HEK293 (cell line): Measurements from ENCODE around the gene SUPT5H.

Experiments
- BCL6B ChIP-seq: fragments of 450-650 bp; formaldehyde crosslinking; IDR thresholded peaks from 2 replicates; pipeline ENCODE4 v1.5.1; 2017; ENCODE audit warnings: missing biosample characterization, missing genetic modification characterization
- CTCF ChIP-seq: fragments of 450-650 bp; formaldehyde crosslinking; IDR thresholded peaks from 2 replicates; pipeline ENCODE4 v1.5.1; 2016; ENCODE audit warnings: missing biosample characterization, missing genetic modification characterization
- ZBTB1 ChIP-seq: fragments of 450-650 bp; formaldehyde crosslinking; IDR thresholded peaks from 2 replicates; pipeline ENCODE4 v1.5.1; 2016; ENCODE audit warnings: missing biosample characterization, missing genetic modification characterization
- TF ChIP-seq, protein P1 (sequence below): fragments of 450-650 bp; formaldehyde crosslinking; IDR thresholded peaks from 2 replicates; pipeline ENCODE4 v1.5.1; 2016; ENCODE audit warnings: missing biosample characterization, missing genetic modification characterization
- TF ChIP-seq, protein P2 (sequence below): fragments of 450-650 bp; formaldehyde crosslinking; IDR thresholded peaks from 2 replicates; pipeline ENCODE4 v1.5.1; 2017; ENCODE audit warnings: missing biosample characterization, missing genetic modification characterization

- TF ChIP-seq CTCF (no peak), BCL6B (tag by site-specific recombination) (no peak), ZBTB1 (tag by site-specific recombination) (no peak)
- TF ChIP-seq, protein P1, sequence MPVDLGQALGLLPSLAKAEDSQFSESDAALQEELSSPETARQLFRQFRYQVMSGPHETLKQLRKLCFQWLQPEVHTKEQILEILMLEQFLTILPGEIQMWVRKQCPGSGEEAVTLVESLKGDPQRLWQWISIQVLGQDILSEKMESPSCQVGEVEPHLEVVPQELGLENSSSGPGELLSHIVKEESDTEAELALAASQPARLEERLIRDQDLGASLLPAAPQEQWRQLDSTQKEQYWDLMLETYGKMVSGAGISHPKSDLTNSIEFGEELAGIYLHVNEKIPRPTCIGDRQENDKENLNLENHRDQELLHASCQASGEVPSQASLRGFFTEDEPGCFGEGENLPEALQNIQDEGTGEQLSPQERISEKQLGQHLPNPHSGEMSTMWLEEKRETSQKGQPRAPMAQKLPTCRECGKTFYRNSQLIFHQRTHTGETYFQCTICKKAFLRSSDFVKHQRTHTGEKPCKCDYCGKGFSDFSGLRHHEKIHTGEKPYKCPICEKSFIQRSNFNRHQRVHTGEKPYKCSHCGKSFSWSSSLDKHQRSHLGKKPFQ (tag by site-specific recombination), result no peak
- TF ChIP-seq, protein P2, sequence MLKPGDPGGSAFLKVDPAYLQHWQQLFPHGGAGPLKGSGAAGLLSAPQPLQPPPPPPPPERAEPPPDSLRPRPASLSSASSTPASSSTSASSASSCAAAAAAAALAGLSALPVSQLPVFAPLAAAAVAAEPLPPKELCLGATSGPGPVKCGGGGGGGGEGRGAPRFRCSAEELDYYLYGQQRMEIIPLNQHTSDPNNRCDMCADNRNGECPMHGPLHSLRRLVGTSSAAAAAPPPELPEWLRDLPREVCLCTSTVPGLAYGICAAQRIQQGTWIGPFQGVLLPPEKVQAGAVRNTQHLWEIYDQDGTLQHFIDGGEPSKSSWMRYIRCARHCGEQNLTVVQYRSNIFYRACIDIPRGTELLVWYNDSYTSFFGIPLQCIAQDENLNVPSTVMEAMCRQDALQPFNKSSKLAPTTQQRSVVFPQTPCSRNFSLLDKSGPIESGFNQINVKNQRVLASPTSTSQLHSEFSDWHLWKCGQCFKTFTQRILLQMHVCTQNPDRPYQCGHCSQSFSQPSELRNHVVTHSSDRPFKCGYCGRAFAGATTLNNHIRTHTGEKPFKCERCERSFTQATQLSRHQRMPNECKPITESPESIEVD (tag by site-specific recombination), result no peak
Measured at GRCh38 chr19:39399668-39400050, 45.7 kb upstream of the SUPT5H start.
